Left colon (tissue), 2 donors: ENCODE results near the gene NACA. TPM values are rescaled to one million over a fixed set of nuclear protein-coding genes. Genes with fewer than 3 reads are reported as not detected.
A peak's percentile ranks its signal among the peaks of the same experiment; 100 is the strongest.
"Not testable (repeated sequence)": the region's sequence is repeated elsewhere in the genome, so short reads cannot be mapped to it uniquely, and the experiment has no call there.

Experiments used
- ATAC-seq: fragments of 200-7000 bp; cut with Tn5 transposase; one replicate; pipeline ENCODE4 v1.9.1; 2020; ENCODE audit warnings: mild to moderate bottlenecking, moderate library complexity
- DNase-seq, 2 donors: peaks; one replicate each; pipeline ENCODE4 v3.0.0-alpha.2; 2020
- intact Hi-C, 2 donors: fragments of 100-400 bp; cut with DNase I in 1 of 2; cut with micrococcal nuclease in 1 of 2; formaldehyde crosslinking; loops; one replicate each; pipeline versions ENCODE4 v1.11.2 to v1.14.0; 2022; cut with DNase I, micrococcal nuclease
- long read RNA-seq: library from polyadenylated mRNA; unstranded; transcript quantifications from one replicate; pipeline ENCODE4 v2.0.0, GENCODE V29; 2021
- total RNA-seq, 2 donors: library from RNA; stranded (reverse); fragmentation: NEBNext Ultra II Directional; extraction: Animal tissue kit (Norgen Biotek cat#: 25700); gene quantifications; one replicate each; pipeline ENCODE4 v1.2.1, GENCODE V29; 2021
- donor health status: DM: no; HTN: no; CAD: no.
- donor health status: DM: yes; HTN: yes; CAD: no.

Gene NACA
- total RNA-seq: 100 to 1,000 TPM; 617 to 625 TPM
- long read RNA-seq, transcript NACA-204 (8 exons, 802 nt): minor isoform, 9 of 255 reads
- long read RNA-seq, transcript NACA-201 (8 exons, 2,690 nt): major isoform, 202 of 255 reads
- long read RNA-seq, transcript NACA-202 (8 exons, 1,059 nt): minor isoform, 21 of 255 reads
- long read RNA-seq, partial matches to known transcripts: 21 of 255 reads
- long read RNA-seq, other reads (novel, unspliced or antisense): 2 of 255 reads

GRCh38 chr12:56724972-56725722, at the start of gene NACA:
TSS of gene NACA (minus strand) at chr12:56725299. CDS start at chr12:56724521, 778 bp downstream.
- ATAC-seq (peak; percentile 95), DNase-seq (peak; percentile 98 to 99)
- intact Hi-C loops: loop anchor here in 1 of 2 donors (10.0 kb wide), 1 partner anchor 80 kb away; the partner anchor contains the start of gene ATP5F1B

- no peak for ATAC-seq
- intact Hi-C loops: no loop called here
Measured at GRCh38 chr12:56773113-56773512, 48.0 kb upstream of the NACA start.

DNA sequence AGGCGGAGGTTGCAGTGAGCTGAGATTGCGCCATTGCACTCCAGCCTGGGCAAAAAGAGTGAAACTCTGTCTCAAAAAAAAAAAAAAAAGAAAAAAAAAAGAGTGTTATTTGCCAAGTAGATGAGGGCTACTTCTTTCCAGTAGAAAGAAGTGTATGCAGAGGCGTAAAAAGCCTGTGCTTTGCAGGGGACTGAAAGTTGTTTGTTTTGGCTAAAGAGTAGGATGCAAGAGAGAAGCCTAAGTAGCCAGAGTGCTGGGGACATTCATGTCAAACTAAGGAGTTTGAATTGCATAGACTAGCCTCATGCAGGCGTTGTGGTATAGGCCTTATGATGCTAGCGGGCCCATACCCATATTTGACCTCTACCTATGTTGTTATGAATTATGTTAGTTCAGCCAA, 47.5 kb upstream of the NACA start:
- DNase-seq: no peak
- no peak for ATAC-seq
- intact Hi-C loops: no loop called here

More at GRCh38 chr12:56773113-56773512, 48.0 kb upstream of the NACA start:
- DNase-seq: no peak

- intact Hi-C loops: no loop called here
Measured at GRCh38 chr12:56769868-56770267, 44.8 kb upstream of the NACA start.

GRCh38 chr12:56768424-56768823, 43.3 kb upstream of the NACA start:
- no peak for DNase-seq
- no peak for ATAC-seq
- intact Hi-C loops: no loop called here

More at GRCh38 chr12:56769868-56770267, 44.8 kb upstream of the NACA start:
- ATAC-seq: no peak
- DNase-seq: no peak

DNA sequence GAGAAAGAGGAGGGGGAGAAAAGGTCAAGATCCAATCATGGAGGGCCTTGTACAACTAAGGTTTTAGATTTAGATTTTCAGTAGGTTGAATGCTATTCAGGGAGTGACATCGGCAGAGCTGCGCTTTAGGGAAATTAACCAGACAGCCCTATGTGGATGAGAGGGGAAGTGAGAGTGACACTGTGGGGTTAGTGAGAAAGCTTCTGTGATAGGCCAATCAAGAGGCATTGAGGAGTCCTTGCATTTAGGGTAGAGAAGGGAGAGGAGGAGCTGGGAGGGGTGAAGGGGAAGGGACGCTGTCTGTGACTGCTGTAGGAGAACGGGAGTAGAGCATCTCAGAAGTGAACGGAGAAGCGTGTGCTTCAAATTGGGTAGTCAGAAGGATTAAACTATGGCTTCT, 41.4 kb upstream of the NACA start:
- no peak for ATAC-seq
- DNase-seq: no peak
- intact Hi-C loops: no loop called here

- intact Hi-C loops: no loop called here
- ATAC-seq (no peak), DNase-seq (no peak)
Measured at GRCh38 chr12:56763753-56764657, 38.9 kb upstream of the NACA start.

DNA sequence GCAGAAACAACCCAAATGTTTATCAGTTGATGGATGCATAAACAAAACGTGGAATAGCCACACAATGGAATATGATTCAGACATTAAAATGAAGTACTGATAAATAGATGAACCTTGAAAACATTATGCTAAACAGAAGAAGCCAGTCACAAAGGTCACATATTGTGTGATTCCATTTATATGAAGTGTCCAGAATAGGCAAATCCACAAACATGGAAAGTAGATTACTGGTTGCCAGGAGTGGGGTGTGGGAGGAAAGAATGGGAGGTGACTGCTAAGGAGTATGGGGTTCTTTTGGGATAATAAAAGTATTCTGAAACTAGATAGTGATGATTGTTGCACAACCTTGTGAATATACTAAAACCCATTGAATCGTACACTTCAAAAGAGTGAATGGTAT, 36.7 kb upstream of the NACA start:
- ATAC-seq: no peak
- intact Hi-C loops: no loop called here
- DNase-seq: no peak

GRCh38 chr12:56760460-56760859, 35.4 kb upstream of the NACA start:
- ATAC-seq (no peak), DNase-seq (no peak)
- intact Hi-C loops: no loop called here

DNA sequence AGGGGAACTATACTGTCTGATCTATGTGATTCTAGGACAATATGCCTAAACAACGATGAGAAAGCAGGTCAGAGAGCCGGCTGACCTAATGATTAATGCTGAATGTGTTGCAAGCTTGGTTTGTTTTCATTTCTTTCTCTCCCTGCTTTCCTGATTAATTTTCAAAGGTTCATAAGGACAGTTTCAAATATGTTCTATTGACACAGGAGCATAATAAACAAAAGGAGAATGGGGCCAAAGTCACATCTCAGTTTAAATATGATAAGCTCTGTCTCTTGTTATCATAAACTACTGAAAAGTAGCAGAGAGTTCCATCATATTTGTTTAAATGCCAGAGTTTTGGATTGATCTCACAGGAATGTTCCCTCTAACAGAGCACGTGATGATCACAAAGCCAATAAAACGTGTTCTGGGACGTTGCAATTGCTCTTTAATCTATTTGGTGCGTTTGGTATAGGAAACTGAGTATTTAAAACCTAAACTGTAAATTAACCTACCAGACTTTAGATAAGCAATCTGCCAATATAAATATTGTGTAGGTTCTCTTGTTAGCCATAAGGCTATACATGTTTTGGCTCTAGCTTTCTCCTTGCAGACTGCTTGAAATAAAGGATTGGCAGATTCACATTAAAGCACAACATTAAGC, 34.3 kb upstream of the NACA start:
- intact Hi-C loops: loop anchor here (5.0 to 10.0 kb wide), 2 partner anchors 228 to 245 kb away; partner anchors contain the start of gene ZBTB39 (in 1 of the 2)
- DNase-seq (no peak), ATAC-seq (peak; percentile 19)

GRCh38 chr12:56758728-56759262, 33.7 kb upstream of the NACA start:
- DNase-seq (no peak), ATAC-seq (no peak)
- intact Hi-C loops: loop anchor here (5.0 to 10.0 kb wide), 2 partner anchors 229 to 246 kb away; partner anchors contain the start of gene ZBTB39 (in 1 of the 2)

DNA sequence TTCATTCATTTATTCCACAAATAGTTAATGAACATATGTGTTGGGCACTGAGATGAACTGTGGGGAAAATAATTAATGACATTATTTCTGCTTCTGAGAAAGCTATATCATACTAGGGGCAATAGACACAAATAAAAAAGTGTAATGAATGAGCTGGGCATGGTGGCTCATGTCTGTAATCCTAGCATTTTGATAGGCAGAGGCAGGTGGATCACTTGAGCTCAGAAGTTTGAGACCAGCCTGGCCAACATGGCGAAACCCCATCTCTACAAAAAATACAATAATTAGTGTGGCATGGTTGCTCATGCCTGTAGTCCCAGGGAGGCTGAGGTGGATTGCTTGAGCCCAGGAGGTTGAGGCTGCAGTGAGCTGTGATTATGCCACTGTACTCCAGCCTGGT, 32.9 kb upstream of the NACA start:
- intact Hi-C loops: loop anchor here (5.0 to 10.0 kb wide), 2 partner anchors 229 to 247 kb away; partner anchors contain the start of gene ZBTB39 (in 1 of the 2)
- not testable (repeated sequence) for ATAC-seq, DNase-seq

DNA sequence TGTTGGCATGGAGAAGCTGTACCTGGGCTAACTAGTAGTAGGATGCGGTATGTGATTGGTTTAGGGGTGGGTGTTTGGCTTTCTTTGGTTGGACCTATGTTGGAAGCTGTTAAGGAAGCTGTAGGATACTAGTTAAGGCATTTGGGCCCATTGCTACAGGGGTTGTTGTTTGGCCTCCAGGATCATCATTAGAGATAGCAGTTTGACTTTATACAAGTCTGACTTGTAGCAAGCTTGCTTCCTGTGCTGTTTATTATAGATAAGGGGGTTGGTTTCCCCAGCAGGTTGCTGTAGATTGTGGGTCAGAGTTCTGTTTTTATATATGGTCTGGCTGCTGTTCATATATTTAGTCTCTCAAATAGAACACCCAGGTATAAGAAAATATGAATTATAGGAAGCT, 28.5 kb upstream of the NACA start:
- DNase-seq: no peak
- intact Hi-C loops: loop anchor here in 1 of 2 donors (10.0 kb wide), 1 partner anchor 251 kb away; the partner anchor contains the start of gene ZBTB39
- no peak for ATAC-seq

GRCh38 chr12:56751712-56752598, 26.9 kb upstream of the NACA start, which contains the start of gene PRIM1:
TSS of gene PRIM1 (minus strand) at chr12:56752323. CDS start at chr12:56752298, 25 bp downstream.
- ATAC-seq: peak; percentile 94
- peak; percentile 81 to 89 for DNase-seq
- intact Hi-C loops: loop anchor here in 1 of 2 donors (10.0 kb wide), 1 partner anchor 253 kb away; the partner anchor contains the start of gene ZBTB39

DNA sequence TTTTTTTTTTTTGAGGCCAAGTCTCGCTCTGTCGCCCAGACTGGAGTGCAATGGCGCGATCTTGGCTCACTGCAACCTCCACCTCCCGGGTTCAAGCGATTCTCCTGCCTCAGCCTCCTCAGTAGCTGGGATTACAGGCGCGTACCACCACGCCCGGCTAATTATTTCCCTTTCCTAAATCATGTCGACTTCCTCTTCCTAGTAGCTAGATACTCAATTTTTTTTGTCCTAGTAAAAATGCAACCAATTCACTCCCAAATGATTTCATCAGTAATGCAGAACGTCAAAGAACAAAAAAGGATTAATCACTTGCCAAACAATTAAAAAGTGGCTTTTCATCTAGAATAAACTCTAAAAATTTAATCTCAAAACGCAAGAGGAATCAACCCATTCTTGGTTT, 25.5 kb upstream of the NACA start:
- ATAC-seq, DNase-seq: not testable (repeated sequence)
- intact Hi-C loops: loop anchor here in 1 of 2 donors (10.0 kb wide), 1 partner anchor 254 kb away; the partner anchor contains the start of gene ZBTB39

- no peak for DNase-seq
- no peak for ATAC-seq
- intact Hi-C loops: loop anchor here in 1 of 2 donors (10.0 kb wide), 1 partner anchor 255 kb away; the partner anchor contains the start of gene ZBTB39
Measured at GRCh38 chr12:56749853-56750252, 24.8 kb upstream of the NACA start.

DNA sequence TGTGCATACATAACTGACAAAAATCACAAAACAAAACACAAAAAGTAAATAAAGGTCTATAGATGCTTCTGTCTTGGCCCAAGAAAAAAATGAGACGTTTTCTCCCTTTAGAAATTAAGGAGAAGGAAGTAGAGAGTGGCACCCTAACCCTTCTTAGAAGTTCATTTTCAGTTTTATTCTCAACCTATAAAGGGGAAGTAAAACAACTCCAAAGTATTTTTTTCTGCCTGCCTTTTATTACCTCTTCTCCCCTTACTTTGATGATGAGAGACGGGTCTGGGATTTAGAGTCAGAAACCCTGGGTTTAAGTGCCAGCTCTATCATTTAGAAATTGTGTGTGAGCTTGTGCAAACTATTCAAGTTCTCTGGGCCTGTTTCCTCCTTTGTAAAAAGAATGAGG, 24.3 kb upstream of the NACA start:
- ATAC-seq (no peak), DNase-seq (no peak)
- intact Hi-C loops: no loop called here
